ENCODE measurements around the gene PODN.

DNA sequence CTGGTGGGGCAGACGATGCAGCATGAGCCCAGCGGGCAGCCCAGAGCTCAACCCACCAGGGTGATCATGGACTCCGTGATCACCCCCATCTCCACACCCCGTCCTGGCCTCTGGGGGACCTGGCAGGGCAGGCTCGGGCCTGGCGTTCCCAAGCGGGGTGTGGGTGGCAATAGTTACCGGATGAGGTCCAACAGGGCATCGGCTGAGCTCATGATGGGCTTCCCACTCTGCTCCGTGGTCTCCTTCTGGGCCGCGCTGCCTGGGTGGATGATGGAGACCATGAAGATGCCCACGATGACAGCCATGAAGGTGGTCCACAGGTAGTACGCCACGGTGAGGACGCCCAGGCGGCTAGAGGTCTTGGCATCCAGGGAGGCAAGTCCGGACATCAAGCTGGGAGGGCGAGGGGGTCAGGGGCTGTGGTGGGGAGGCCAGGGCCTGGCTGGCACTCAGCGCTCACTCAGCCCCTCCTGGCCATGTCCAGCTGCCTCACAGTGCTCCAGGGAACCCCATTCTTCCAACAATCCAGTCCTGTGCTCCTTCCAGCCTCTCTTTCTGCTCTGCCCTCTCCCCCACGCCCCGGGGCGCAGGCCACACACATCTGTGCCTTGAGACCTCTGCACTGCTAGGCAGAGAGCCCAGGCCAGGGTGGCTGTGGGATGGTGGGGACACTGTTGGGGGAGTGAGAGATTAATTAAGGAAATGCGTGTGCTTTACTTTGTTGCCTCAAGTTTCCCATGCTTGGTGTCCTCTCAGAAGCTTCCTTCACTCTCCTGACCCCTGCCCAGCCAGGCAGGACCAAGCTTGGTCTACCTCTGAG, 52.8 kb downstream of the PODN start:
- TF ChIP-seq EP300 (IDR thresholded peaks at IDR 0.05) (no peak), CTCF (IDR thresholded peaks at IDR 0.05) (no peak), POLR2AphosphoS5 (IDR thresholded peaks at IDR 0.05) (no peak), POLR2A (IDR thresholded peaks at IDR 0.05) (no peak)
